ENCODE data around the gene HOXC5. TPM values are rescaled to one million over a fixed set of nuclear protein-coding genes. Genes with fewer than 3 reads are reported as not detected.
"Not testable (repeated sequence)": the region's sequence is repeated elsewhere in the genome, so short reads cannot be mapped to it uniquely, and the experiment has no call there.

HOXC5 gene
- total RNA-seq, 2 experiments from 2014 or later = not detected

- no peak overlapping the region for H3K27ac ChIP-seq (ENCODE audit: low read depth in 1 of 2, low read length in 2 of 2)
- no peak for TF ChIP-seq CTCF (IDR thresholded peaks at IDR 0.05)
- Mint-ChIP-seq H3K4me1 (ENCODE audit: low read depth) (peaks cover 7% of the 10 kb centered on the region), H3K4me3 (no peak overlapping the region), H3K9me3 (no peaks in the 10 kb centered on the region), H3K27me3 (peaks cover 97% of the 10 kb centered on the region), H3K36me3 (ENCODE audit: low read depth) (no peaks in the 10 kb centered on the region), H3K27ac (no peak overlapping the region)
- CTCF ChIA-PET = interaction anchor here (0.8 to 0.9 kb wide), 2 partner anchors 13 to 161 kb away, joined by 3 read pairs; no protein-coding TSS in a partner anchor
- H3K4me3 ChIP-seq (ENCODE audit: low read length) = no peak overlapping the region
- POLR2A ChIA-PET = no interaction called here
- no peak for ATAC-seq (ENCODE audit: poor library complexity)
- intact Hi-C loops (cut with DNase I, micrococcal nuclease) = no loop called here
- peaks cover 81 to 94% of the 10 kb centered on the region in 2 experiments for H3K27me3 ChIP-seq (ENCODE audit: control insufficient read depth in 1 of 2, insufficient read depth in 2 of 2, low read length in 2 of 2)
- DNase-seq = no peak
- H3K9me3 ChIP-seq (ENCODE audit: control insufficient read depth in 1 of 2, insufficient read depth in 1 of 2, low read length in 2 of 2) = peaks cover 0 to 3% of the 10 kb centered on the region in 2 experiments
- no peaks in the 10 kb centered on the region for H3K4me1 ChIP-seq (ENCODE audit: insufficient read depth, low read length)
- no peaks in the 10 kb centered on the region for H3K36me3 ChIP-seq (ENCODE audit: insufficient read depth, low read length)
Measured at GRCh38 chr12:54040648-54041047, 7.8 kb downstream of the HOXC5 start.

DNA sequence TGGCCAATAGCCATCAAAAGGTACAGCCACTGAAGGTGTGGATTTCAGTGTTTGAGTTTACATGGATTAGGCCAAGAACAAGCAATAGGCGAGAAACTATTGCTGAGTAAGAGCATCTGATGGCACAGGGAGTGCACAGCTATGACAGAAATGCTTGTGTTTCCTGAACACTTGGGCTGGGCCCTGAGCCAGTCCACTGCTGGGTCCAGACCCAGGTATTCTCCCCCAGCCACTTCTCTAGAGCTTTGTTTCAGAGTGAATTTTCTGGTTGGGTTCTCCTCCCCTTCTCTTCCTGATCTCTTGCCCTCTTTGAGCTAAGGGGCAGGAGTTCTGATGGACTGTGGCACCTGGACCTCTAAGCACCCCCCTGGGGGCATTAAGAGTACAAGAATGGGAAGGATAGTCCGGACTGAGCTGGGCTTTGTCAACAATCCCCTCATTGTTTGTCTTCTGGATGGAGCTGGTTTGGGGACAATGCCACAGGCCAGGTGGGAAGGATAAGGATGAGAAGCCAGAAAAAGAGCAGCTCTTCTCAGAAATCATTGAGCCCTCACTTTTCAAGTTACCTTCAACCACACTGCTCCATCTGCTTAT is 8.3 kb downstream of the HOXC5 start:
- TF ChIP-seq CTCF (IDR thresholded peaks at IDR 0.05) = no peak
- H3K36me3 ChIP-seq (ENCODE audit: insufficient read depth, low read length) = no peaks in the 10 kb centered on the region
- no peak overlapping the region for H3K4me3 ChIP-seq (ENCODE audit: low read length)
- Mint-ChIP-seq H3K9me3 (no peaks in the 10 kb centered on the region), H3K36me3 (ENCODE audit: low read depth) (no peaks in the 10 kb centered on the region), H3K27me3 (peaks cover 97% of the 10 kb centered on the region), H3K4me1 (ENCODE audit: low read depth) (peaks cover 7% of the 10 kb centered on the region), H3K4me3 (no peak overlapping the region), H3K27ac (no peak overlapping the region)
- H3K9me3 ChIP-seq (ENCODE audit: control insufficient read depth in 1 of 2, insufficient read depth in 1 of 2, low read length in 2 of 2) = peaks cover 0 to 7% of the 10 kb centered on the region in 2 experiments
- POLR2A ChIA-PET = no interaction called here
- DNase-seq (no peak), ATAC-seq (ENCODE audit: poor library complexity) (no peak)
- H3K27ac ChIP-seq (ENCODE audit: low read depth in 1 of 2, low read length in 2 of 2) = no peak overlapping the region
- CTCF ChIA-PET = interaction anchor here (0.9 kb wide), 1 partner anchor 160 kb away, joined by 3 read pairs; no protein-coding TSS in a partner anchor
- H3K4me1 ChIP-seq (ENCODE audit: insufficient read depth, low read length) = no peaks in the 10 kb centered on the region
- peaks cover 83 to 94% of the 10 kb centered on the region in 2 experiments for H3K27me3 ChIP-seq (ENCODE audit: control insufficient read depth in 1 of 2, insufficient read depth in 2 of 2, low read length in 2 of 2)
- intact Hi-C loops (cut with DNase I, micrococcal nuclease) = no loop called here

DNA sequence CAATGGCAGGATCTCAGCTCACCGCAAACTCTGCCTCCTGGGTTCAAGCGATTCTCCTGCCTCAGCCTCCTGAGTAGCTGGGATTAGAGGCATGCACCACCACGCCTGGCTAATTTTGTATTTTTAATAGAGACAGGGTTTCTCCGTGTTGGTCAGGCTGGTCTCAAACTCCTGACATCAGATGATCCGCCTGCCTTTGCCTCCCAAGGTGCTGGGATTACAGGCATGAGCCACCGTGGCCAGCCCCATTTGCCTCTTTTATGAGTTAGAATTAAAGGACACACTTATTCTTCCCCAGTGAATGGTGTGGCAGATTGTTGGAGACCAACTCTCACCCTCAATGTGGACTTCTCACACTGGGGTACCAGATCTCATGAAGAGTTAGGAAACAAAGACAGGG is 9.2 kb downstream of the HOXC5 start:
- H3K27me3 Mint-ChIP-seq = peaks cover 97% of the 10 kb centered on the region
- DNase-seq; intact Hi-C loops (cut with DNase I, micrococcal nuclease); CTCF ChIA-PET; H3K27ac Mint-ChIP-seq; H3K4me3 Mint-ChIP-seq; H3K36me3 Mint-ChIP-seq (ENCODE audit: low read depth); H3K4me1 ChIP-seq (ENCODE audit: insufficient read depth, low read length); ATAC-seq (ENCODE audit: poor library complexity); H3K9me3 ChIP-seq (ENCODE audit: control insufficient read depth in 1 of 2, insufficient read depth in 1 of 2, low read length in 2 of 2); H3K9me3 Mint-ChIP-seq; H3K36me3 ChIP-seq (ENCODE audit: insufficient read depth, low read length); H3K4me1 Mint-ChIP-seq (ENCODE audit: low read depth); POLR2A ChIA-PET; H3K4me3 ChIP-seq (ENCODE audit: low read length); H3K27ac ChIP-seq (ENCODE audit: low read depth in 1 of 2, low read length in 2 of 2): not testable (repeated sequence)
- H3K27me3 ChIP-seq (ENCODE audit: control insufficient read depth in 1 of 2, insufficient read depth in 2 of 2, low read length in 2 of 2) = peaks cover 84 to 94% of the 10 kb centered on the region in 2 experiments
